Thyroid gland (tissue), 4 donors: ENCODE results near the gene HTT-AS. TPM values are rescaled to one million over a fixed set of nuclear protein-coding genes. Genes with fewer than 3 reads are reported as not detected.

Experiments
- DNase-seq, 2 donors: peaks; one replicate each; pipeline ENCODE4 v3.0.0-alpha.2; 2019
- H3K27ac ChIP-seq, 3 donors: fragments of 200-600 bp; sonication (generic); 1 replicate in 2 of 3; 2 replicates in 1 of 3; pipeline ENCODE4 v1.5.1; 2016 to 2019; ENCODE audit warnings: mild to moderate bottlenecking in 1 of 3, moderate library complexity in 1 of 3
- H3K27me3 ChIP-seq: fragments of 200-600 bp; sonication (generic); one replicate; pipeline ENCODE4 v1.5.1; 2019
- H3K36me3 ChIP-seq, 2 donors: fragments of 200-600 bp; sonication (generic); one replicate each; pipeline ENCODE4 v1.5.1; 2016 to 2019
- H3K4me1 ChIP-seq, 2 donors: fragments of 200-600 bp; sonication (generic); one replicate each; pipeline ENCODE4 v1.5.1; 2017 to 2019
- H3K4me3 ChIP-seq, 3 donors: fragments of 200-600 bp; sonication (generic); replicated peaks in 1 of 3; 1 replicate in 2 of 3; 2 replicates in 1 of 3; pipeline ENCODE4 v1.5.1; 2016; ENCODE audit warnings: mild to moderate bottlenecking in 1 of 3
- H3K9me3 ChIP-seq: fragments of 200-600 bp; sonication (generic); one replicate; pipeline ENCODE4 v1.5.1; 2017
- POLR2A ChIP-seq, 2 donors: fragments of 450-650 bp; IDR thresholded peaks; one replicate each; pipeline ENCODE4 v1.6.1; 2017; ENCODE audit warnings: antibody characterized with exemption in 2 of 2, mild to moderate bottlenecking in 2 of 2, moderate library complexity in 1 of 2
- WGBS, 2 donors: methylation state at CpG; one replicate each; pipeline ENCODE4 v1.1.5; 2017; 5-methylcytosine and 5-hydroxymethylcytosine counted together
- intact Hi-C: fragments of 100-400 bp; cut with DNase I; formaldehyde crosslinking; loops from one replicate; pipeline ENCODE4 v1.15.1; 2023
- total RNA-seq, 4 donors: library from RNA; depleted of rRNA; stranded (reverse); fragments of >200 nt; gene quantifications; one replicate each; pipeline ENCODE4 v1.2.3, GENCODE V29; 2016
- TF ChIP-seq, protein P1 (sequence below), 6 experiments: fragments of 200-600 bp in 3 of 6; fragments of 450-650 bp in 3 of 6; sonication (generic) in 3 of 6; IDR thresholded peaks; one replicate each; pipeline ENCODE4 v1.5.1; 2016 to 2019; ENCODE audit warnings: antibody characterized with exemption in 6 of 6, mild to moderate bottlenecking in 2 of 6, inconsistent platforms in 1 of 6, moderate library complexity in 1 of 6

Gene HTT-AS
- total RNA-seq, 4 donors from 2014 or later: not detected

DNA sequence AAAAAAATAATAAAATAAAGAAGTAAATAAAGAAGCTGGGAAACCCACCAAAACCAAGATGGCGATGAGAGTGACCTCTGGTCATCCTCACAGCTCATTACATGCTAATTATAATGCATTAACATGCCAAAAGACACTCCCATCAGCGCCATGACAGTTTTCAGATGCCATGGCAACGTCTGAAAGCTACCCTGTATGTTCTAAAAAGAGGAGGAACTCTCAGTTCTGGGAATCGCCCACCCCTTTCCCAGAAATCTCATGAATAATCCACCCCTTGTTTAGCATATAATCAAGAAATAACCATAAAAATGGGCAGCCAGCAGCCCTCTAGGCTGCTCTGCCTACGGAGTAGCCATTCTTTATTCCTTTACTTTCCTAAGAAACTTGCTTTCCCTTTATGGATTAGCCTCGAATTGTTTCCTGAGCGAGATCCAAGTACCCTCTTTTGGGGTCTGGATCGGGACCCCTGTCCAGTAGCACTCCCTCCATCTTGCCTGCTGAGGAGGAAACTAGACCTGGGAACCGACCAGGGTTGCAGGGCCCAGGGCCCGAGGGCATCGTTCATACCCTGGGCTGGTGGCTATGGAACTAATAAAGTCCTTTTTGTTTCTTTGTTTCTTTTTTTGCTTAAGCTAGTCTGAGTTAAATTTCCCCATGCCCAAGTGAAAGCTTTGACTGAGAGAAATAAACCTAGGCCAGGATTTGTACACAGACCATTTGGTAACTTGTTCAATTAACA is 30.9 kb downstream of the HTT-AS start:
- Histone ChIP-seq H3K27ac (no peak overlapping the region), H3K9me3 (no peaks in the 10 kb centered on the region), H3K27me3 (no peaks in the 10 kb centered on the region), H3K4me1 (peaks cover 4 to 8% of the 10 kb centered on the region in 2 donors), H3K4me3 (no peak overlapping the region), H3K36me3 (no peaks in the 10 kb centered on the region)
- WGBS, 2 donors: 92 to 93% methylated on average over 11 of the region's 11 CpGs
- no peak for DNase-seq
- intact Hi-C loops: no loop called here
- no peak for TF ChIP-seq POLR2A (IDR thresholded peaks at IDR 0.05)
- TF ChIP-seq, protein P1, sequence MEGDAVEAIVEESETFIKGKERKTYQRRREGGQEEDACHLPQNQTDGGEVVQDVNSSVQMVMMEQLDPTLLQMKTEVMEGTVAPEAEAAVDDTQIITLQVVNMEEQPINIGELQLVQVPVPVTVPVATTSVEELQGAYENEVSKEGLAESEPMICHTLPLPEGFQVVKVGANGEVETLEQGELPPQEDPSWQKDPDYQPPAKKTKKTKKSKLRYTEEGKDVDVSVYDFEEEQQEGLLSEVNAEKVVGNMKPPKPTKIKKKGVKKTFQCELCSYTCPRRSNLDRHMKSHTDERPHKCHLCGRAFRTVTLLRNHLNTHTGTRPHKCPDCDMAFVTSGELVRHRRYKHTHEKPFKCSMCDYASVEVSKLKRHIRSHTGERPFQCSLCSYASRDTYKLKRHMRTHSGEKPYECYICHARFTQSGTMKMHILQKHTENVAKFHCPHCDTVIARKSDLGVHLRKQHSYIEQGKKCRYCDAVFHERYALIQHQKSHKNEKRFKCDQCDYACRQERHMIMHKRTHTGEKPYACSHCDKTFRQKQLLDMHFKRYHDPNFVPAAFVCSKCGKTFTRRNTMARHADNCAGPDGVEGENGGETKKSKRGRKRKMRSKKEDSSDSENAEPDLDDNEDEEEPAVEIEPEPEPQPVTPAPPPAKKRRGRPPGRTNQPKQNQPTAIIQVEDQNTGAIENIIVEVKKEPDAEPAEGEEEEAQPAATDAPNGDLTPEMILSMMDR (IDR thresholded peaks at IDR 0.05): no peak

DNA sequence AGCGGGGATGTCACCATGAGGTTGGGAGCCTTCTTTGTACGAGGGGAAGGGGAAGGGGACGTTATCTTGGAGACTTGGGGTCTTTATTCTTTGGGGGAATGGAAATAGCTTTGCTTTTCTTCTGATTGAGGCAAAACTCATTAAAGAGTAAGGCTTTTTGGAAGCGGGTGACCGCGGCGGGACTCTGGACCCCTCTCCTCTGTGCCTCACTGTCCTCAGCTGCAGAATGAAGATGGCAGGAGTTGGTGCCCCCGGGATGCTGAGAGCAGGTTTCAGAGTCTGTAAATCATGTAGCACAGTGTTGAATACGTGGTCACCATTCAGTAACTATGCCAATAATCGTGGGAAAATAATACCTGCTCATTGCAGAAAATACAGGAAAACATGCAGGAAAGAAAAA is 32.1 kb downstream of the HTT-AS start:
- H3K36me3 ChIP-seq: no peaks in the 10 kb centered on the region
- intact Hi-C loops: no loop called here
- no peaks in the 10 kb centered on the region for H3K27me3 ChIP-seq
- DNase-seq: no peak
- H3K27ac ChIP-seq: no peak overlapping the region
- H3K4me3 ChIP-seq: peak overlapping the region in 2 of 3 donors; percentile 23 to 31
- H3K4me1 ChIP-seq: peaks cover 4 to 5% of the 10 kb centered on the region in 2 donors
- WGBS, 2 donors: 52 to 70% methylated on average over 10 of the region's 10 CpGs
- H3K9me3 ChIP-seq: no peaks in the 10 kb centered on the region
- TF ChIP-seq POLR2A (IDR thresholded peaks at IDR 0.05): no peak
- TF ChIP-seq, protein P1 (IDR thresholded peaks at IDR 0.05): no peak

- intact Hi-C loops: no loop called here
- H3K4me3 ChIP-seq: peak overlapping the region in 2 of 3 donors; percentile 23 to 31
- TF ChIP-seq POLR2A (IDR thresholded peaks at IDR 0.05): no peak
- TF ChIP-seq, protein P1 (IDR thresholded peaks at IDR 0.05): no peak
- WGBS, 2 donors: 16 to 29% methylated on average over 15 to 42 of the region's 57 CpGs
- peak; percentile 44 to 59 for DNase-seq
- H3K27ac ChIP-seq: peak overlapping the region in 2 of 3 donors; percentile 40 to 49
- no peaks in the 10 kb centered on the region for H3K36me3 ChIP-seq
- H3K9me3 ChIP-seq: no peaks in the 10 kb centered on the region
- no peaks in the 10 kb centered on the region for H3K27me3 ChIP-seq
- peaks cover 4 to 7% of the 10 kb centered on the region in 2 donors for H3K4me1 ChIP-seq
Observed at GRCh38 chr4:3041192-3042142, 32.9 kb downstream of the HTT-AS start.

DNA sequence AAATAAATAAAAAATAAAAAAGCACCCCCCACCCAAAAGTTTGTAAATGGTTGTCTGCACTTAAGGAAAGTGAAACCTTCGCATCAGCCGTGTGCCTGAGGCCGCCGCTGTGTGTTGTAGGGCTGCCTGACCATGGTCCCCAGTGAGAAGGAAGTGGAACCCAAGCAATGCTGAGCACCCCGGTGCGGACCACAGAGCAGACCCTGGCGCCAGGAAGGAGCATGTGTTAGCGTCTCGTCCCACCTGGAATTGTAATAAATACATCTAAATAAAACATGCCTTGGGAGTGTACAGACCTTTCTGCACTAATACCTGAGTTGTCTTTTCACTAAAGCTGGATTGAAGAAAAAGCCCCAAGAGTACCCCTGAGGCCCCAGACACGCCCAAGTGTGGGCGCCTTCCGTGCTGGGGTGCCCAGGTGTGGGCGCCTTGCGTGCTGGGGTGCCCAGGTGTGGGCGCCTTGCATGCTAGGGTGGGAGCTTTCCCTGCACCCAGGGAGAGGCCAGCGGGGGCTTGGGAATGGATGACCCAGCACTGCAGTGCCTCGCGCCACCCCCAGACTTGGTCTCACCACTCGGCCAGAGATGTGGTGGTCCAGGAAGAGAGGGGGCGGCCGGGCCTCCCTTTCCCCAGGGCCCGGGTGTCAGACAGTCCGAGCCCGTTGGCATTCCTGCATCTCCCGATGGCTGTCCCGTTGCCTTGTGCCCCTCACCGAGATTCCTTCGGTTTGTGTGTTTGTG is 33.7 kb downstream of the HTT-AS start:
- no peak for DNase-seq
- WGBS, 2 donors: 89 to 92% methylated on average over 22 to 28 of the region's 28 CpGs
- intact Hi-C loops: no loop called here
- H3K4me3 ChIP-seq: peak overlapping the region in 1 of 3 donors; percentile 31
- H3K27ac ChIP-seq: no peak overlapping the region
- H3K4me1 ChIP-seq: peaks cover 4 to 7% of the 10 kb centered on the region in 2 donors
- H3K9me3 ChIP-seq: no peaks in the 10 kb centered on the region
- H3K27me3 ChIP-seq: no peaks in the 10 kb centered on the region
- H3K36me3 ChIP-seq: no peaks in the 10 kb centered on the region
- no peak for TF ChIP-seq POLR2A (IDR thresholded peaks at IDR 0.05)
- TF ChIP-seq, protein P1 (IDR thresholded peaks at IDR 0.05): no peak
